Measurements from ENCODE around the gene CCN2. TPM values are rescaled to one million over a fixed set of nuclear protein-coding genes. Genes with fewer than 3 reads are reported as not detected.
A peak's percentile ranks its signal among the peaks of the same experiment; 100 is the strongest.

CCN2 gene
- polyA plus RNA-seq, 3 donors from 2014 or later, result not detected

- Mint-ChIP-seq H3K4me3 (no peak overlapping the region), H3K36me3 (no peaks in the 10 kb centered on the region), H3K27me3 (ENCODE audit: low read depth in 3 of 3) (peaks cover 5 to 12% (median 10%) of the 10 kb centered on the region in 3 donors), H3K27ac (no peak overlapping the region), H3K9me3 (peaks cover 0 to 2% (median 0%) of the 10 kb centered on the region in 6 donors), H3K4me1 (peaks cover 6 to 14% of the 10 kb centered on the region in 2 donors)
- DNase-seq, result no peak
These were observed 5.2 kb downstream of the CCN2 start for GRCh38 chr6:131945971-131946370.

- Mint-ChIP-seq H3K36me3 (no peaks in the 10 kb centered on the region), H3K27ac (no peak overlapping the region)
These were observed 13.2 kb downstream of the CCN2 start for GRCh38 chr6:131937703-131938631.

GRCh38 chr6:131937226-131937625 is 13.9 kb downstream of the CCN2 start:
- Mint-ChIP-seq H3K36me3 (no peaks in the 10 kb centered on the region), H3K9me3 (peaks cover 0 to 2% (median 0%) of the 10 kb centered on the region in 6 donors), H3K27me3 (ENCODE audit: low read depth in 3 of 3) (peaks cover 2 to 4% (median 3%) of the 10 kb centered on the region in 3 donors), H3K4me1 (no peaks in the 10 kb centered on the region), H3K27ac (no peak overlapping the region), H3K4me3 (no peak overlapping the region)
- no peak for DNase-seq

More at GRCh38 chr6:131937703-131938631, 13.2 kb downstream of the CCN2 start:
- H3K4me3 Mint-ChIP-seq, result no peak overlapping the region
- H3K9me3 Mint-ChIP-seq, result peaks cover 0 to 2% (median 0%) of the 10 kb centered on the region in 6 donors
- DNase-seq, result no peak
- H3K4me1 Mint-ChIP-seq, result no peaks in the 10 kb centered on the region
- peaks cover 2 to 3% (median 3%) of the 10 kb centered on the region in 3 donors for H3K27me3 Mint-ChIP-seq (ENCODE audit: low read depth in 3 of 3)

- peaks cover 2 to 8% (median 3%) of the 10 kb centered on the region in 3 donors for H3K27me3 Mint-ChIP-seq (ENCODE audit: low read depth in 3 of 3)
- DNase-seq, result no peak
- no peaks in the 10 kb centered on the region for H3K36me3 Mint-ChIP-seq
- H3K9me3 Mint-ChIP-seq, result peaks cover 0 to 2% (median 0%) of the 10 kb centered on the region in 6 donors
- H3K27ac Mint-ChIP-seq, result no peak overlapping the region
- no peaks in the 10 kb centered on the region for H3K4me1 Mint-ChIP-seq
- H3K4me3 Mint-ChIP-seq, result no peak overlapping the region
These were observed 15.0 kb downstream of the CCN2 start for GRCh38 chr6:131936156-131936555.

GRCh38 chr6:131931063-131931750 is 20.0 kb downstream of the CCN2 start:
- H3K4me1 Mint-ChIP-seq, result no peaks in the 10 kb centered on the region
- no peak overlapping the region for H3K27ac Mint-ChIP-seq
- no peaks in the 10 kb centered on the region for H3K36me3 Mint-ChIP-seq
- no peak for DNase-seq
- peaks cover 0 to 2% (median 0%) of the 10 kb centered on the region in 6 donors for H3K9me3 Mint-ChIP-seq
- H3K4me3 Mint-ChIP-seq, result no peak overlapping the region
- H3K27me3 Mint-ChIP-seq (ENCODE audit: low read depth in 3 of 3), result peaks cover 0 to 6% (median 2%) of the 10 kb centered on the region in 3 donors

- no peaks in the 10 kb centered on the region for H3K4me1 Mint-ChIP-seq
- peaks cover 0 to 2% (median 0%) of the 10 kb centered on the region in 6 donors for H3K9me3 Mint-ChIP-seq
- peaks cover 0 to 6% (median 1%) of the 10 kb centered on the region in 3 donors for H3K27me3 Mint-ChIP-seq (ENCODE audit: low read depth in 3 of 3)
- no peaks in the 10 kb centered on the region for H3K36me3 Mint-ChIP-seq
- no peak overlapping the region for H3K27ac Mint-ChIP-seq
- DNase-seq, result no peak
- no peak overlapping the region for H3K4me3 Mint-ChIP-seq
These were observed 21.2 kb downstream of the CCN2 start for GRCh38 chr6:131929976-131930375.

- Mint-ChIP-seq H3K9me3 (peaks cover 0 to 4% (median under 1%) of the 10 kb centered on the region in 6 donors), H3K36me3 (no peaks in the 10 kb centered on the region), H3K4me1 (no peaks in the 10 kb centered on the region), H3K27ac (no peak overlapping the region), H3K4me3 (no peak overlapping the region), H3K27me3 (ENCODE audit: low read depth in 3 of 3) (peaks cover 0 to 6% (median 2%) of the 10 kb centered on the region in 3 donors)
- DNase-seq, result no peak
These were observed 21.9 kb downstream of the CCN2 start for GRCh38 chr6:131929264-131929663.

- no peak overlapping the region for H3K4me3 Mint-ChIP-seq
- peaks cover 0 to 2% (median 0%) of the 10 kb centered on the region in 3 donors for H3K27me3 Mint-ChIP-seq (ENCODE audit: low read depth in 3 of 3)
- DNase-seq, result no peak
- no peaks in the 10 kb centered on the region for H3K36me3 Mint-ChIP-seq
- H3K4me1 Mint-ChIP-seq, result no peaks in the 10 kb centered on the region
- peaks cover 0 to 12% (median 6%) of the 10 kb centered on the region in 6 donors for H3K9me3 Mint-ChIP-seq
- no peak overlapping the region for H3K27ac Mint-ChIP-seq
These were observed 26.2 kb downstream of the CCN2 start for GRCh38 chr6:131924881-131925474.

GRCh38 chr6:131923356-131923755 is 27.8 kb downstream of the CCN2 start:
- no peak overlapping the region for H3K4me3 Mint-ChIP-seq
- no peak overlapping the region for H3K27ac Mint-ChIP-seq
- H3K4me1 Mint-ChIP-seq, result no peaks in the 10 kb centered on the region
- peak in 2 of 3 donors; percentile 3 to 14 for DNase-seq
- H3K36me3 Mint-ChIP-seq, result no peaks in the 10 kb centered on the region
- H3K9me3 Mint-ChIP-seq, result peaks cover 0 to 12% (median 6%) of the 10 kb centered on the region in 6 donors
- H3K27me3 Mint-ChIP-seq (ENCODE audit: low read depth in 3 of 3), result peaks cover 2 to 4% (median 2%) of the 10 kb centered on the region in 3 donors

GRCh38 chr6:131920656-131921055 is 30.5 kb downstream of the CCN2 start:
- DNase-seq, result no peak
- no peak overlapping the region for H3K27ac Mint-ChIP-seq
- H3K4me3 Mint-ChIP-seq, result no peak overlapping the region
- no peaks in the 10 kb centered on the region for H3K36me3 Mint-ChIP-seq
- peaks cover 8 to 17% of the 10 kb centered on the region in 2 donors for H3K4me1 Mint-ChIP-seq
- H3K9me3 Mint-ChIP-seq, result peaks cover 0 to 12% (median 6%) of the 10 kb centered on the region in 6 donors
- peaks cover 3 to 8% (median 7%) of the 10 kb centered on the region in 3 donors for H3K27me3 Mint-ChIP-seq (ENCODE audit: low read depth in 3 of 3)

GRCh38 chr6:131918650-131919355 is 32.4 kb downstream of the CCN2 start:
- no peaks in the 10 kb centered on the region for H3K36me3 Mint-ChIP-seq
- H3K4me1 Mint-ChIP-seq, result peaks cover 8 to 17% of the 10 kb centered on the region in 2 donors
- H3K27me3 Mint-ChIP-seq (ENCODE audit: low read depth in 3 of 3), result peaks cover 6 to 12% (median 7%) of the 10 kb centered on the region in 3 donors
- H3K9me3 Mint-ChIP-seq, result peaks cover 0 to 9% (median 3%) of the 10 kb centered on the region in 6 donors
- H3K4me3 Mint-ChIP-seq, result no peak overlapping the region
- DNase-seq, result no peak
- no peak overlapping the region for H3K27ac Mint-ChIP-seq

GRCh38 chr6:131917763-131918649 is 33.2 kb downstream of the CCN2 start:
- Mint-ChIP-seq H3K9me3 (peaks cover 0 to 4% (median 0%) of the 10 kb centered on the region in 6 donors), H3K27ac (no peak overlapping the region), H3K36me3 (no peaks in the 10 kb centered on the region), H3K4me3 (peak overlapping the region in 1 of 5 donors; percentile 4), H3K27me3 (ENCODE audit: low read depth in 3 of 3) (peaks cover 12 to 19% (median 13%) of the 10 kb centered on the region in 3 donors), H3K4me1 (peaks cover 8 to 17% of the 10 kb centered on the region in 2 donors)
- no peak for DNase-seq
